GM18867 (cell line): ENCODE results near the gene BCL2L13.

Experiments
- ATAC-seq: cut with Tn5 transposase; IDR thresholded peaks from one replicate; pipeline ENCODE4 v1.9.1; 2021; ENCODE audit warnings: mild to moderate bottlenecking, moderate library complexity; ENCODE audit not compliant: unreplicated experiment

BCL2L13 gene

DNA sequence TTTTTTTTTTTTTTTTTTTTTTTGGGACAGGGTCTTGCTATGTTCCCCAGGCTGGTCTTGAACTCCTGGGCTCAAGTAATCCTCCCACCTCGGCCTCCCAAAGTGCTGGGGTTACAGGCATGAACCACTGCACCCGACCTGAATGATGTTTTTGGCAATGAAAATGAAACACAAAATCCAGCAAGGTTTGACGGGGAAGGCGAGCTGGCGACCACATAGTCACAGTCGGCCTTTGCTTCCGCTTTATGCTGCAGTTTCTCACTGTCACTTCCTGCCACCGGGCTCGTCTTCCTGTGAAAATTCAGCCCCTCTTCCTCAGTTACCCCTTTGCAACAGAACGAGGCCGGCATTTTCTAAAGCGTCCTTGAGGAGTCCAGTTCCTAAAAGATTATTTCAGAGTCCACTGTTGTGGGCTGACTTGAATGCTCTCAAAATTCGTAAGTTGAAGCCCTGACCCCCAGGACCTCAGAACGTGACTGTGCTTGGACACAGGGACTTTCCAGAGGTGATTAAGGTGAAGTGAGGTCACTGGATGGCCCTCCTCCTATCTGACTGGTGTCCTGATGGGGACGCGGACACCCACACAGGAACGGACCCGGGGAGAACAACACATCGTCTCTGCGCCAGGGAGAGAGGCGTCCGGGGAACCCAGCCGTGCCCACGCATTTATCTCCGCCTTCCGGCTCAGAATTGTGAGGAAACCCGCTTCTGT lies 138.6 kb downstream of the BCL2L13 start:
- peak; percentile 31 for ATAC-seq

DNA sequence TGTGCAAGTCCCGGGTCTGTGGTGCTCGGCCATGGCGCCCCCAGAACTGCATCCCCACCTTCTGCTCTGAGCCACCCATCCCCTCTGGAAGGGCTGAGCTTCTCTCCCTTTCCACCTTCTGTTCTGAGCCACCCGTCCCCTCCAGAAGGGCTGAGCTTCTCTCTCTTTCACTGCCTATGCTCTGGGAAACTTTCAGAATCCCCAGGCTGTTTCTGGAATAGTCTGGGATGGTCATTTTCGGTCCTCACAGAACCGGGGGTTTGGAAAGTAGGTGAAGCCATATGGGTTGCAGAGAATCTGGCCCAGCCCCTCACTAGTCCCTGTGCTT lies 139.1 kb downstream of the BCL2L13 start:
- ATAC-seq: no peak

DNA sequence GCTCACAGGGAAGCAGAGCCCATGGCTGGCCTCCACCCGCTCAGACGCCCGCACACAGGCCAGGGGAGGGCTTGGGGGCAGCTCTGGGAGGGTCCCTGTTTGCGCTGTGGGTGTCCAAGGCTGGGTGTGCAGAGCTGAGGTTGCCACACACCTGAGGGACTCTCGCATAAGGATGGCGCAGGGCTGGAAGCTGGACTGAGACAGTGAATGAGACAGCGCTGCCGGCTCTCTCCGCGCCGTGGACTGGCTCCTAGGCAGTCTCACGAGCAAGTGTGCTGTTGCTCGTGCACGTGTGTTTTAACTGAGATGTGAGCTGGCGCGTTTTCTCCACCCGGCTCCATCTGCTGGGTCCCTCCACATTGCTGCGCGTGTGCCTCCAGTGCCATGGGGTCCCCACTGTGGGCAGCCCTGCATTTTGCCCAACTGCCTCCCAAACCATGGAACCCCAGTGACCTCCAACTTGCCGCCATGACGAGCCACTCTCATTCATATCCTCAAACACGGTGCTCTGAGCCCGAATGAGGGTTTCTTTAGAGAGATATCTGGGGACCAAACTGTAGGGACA lies 139.9 kb downstream of the BCL2L13 start:
- no peak for ATAC-seq

DNA sequence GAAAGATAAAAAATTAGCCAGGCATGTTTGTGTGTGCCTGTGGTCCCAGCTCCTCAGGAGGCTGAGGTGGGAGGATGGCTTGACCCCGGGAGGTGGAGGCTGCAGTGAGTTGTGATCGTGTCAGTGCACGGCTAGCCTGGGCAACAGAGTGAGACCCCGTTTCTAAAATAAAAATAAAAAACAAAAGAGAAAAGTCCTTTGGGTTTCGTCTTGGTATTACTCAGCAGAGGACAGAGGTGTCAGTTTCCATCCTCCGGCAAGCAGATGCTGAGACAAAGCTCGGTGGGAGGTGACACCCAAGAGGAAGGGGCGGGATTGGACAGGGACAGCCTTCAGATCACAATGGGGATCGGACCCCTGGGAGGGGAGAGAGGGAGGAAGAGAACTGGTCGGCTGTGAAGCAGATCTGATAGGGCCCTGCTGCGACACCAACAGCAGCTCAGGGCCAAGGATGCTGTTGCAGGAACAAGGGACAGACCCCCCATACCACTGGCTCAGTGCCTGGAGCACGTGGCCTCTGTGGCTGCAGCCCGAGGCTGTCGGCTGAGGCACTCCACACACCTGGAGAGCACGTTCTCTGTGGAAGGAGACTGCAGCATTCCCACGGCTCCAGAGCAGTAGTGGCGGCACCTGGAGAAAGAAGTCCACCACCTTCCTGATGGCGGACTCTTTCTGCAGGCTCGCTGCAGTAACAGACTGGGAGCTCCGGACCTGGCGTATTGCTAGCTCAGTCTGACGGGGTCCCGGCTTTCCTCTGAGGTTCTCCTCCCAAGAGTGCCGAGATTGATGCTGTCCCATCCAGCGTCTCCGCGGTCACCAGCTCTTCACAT lies 140.9 kb downstream of the BCL2L13 start:
- ATAC-seq: peak; percentile 46

DNA sequence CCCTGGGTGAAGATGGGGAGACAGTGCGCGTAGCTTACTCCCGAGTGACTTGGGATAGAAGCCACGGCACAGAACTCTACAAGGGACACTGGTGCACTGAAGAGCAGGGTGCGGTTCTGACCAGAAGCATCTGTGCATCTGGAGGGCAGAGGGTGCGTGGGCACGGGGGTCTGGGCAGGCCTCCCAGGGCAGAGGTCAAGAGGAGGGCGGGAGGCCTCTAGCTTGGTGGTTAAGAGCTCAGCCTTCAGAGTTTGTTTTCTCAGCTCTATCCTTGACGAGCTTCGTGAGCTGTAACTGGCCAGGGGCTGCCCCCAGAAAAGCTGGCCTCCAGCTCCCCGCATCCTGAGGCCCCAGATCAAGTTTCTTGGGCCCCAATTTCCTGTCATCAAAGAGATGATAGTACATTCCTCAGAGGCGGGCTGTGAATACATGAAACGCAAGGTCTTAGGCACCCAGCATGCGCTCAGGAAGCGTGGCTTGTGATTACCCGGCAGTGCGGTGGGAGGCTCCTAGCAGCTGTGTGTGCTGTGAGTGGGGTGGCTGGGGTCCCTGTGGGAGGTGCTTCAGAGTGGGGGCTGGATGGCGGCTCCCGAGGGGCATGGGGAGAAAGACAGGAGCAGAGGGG lies 141.7 kb downstream of the BCL2L13 start:
- ATAC-seq: no peak
